ENCODE measurements around the gene SLC19A1. TPM values are rescaled to one million over a fixed set of nuclear protein-coding genes. Genes with fewer than 3 reads are reported as not detected.

The SLC19A1 gene
- polyA plus RNA-seq, 1 donor: 67.0 TPM

DNA sequence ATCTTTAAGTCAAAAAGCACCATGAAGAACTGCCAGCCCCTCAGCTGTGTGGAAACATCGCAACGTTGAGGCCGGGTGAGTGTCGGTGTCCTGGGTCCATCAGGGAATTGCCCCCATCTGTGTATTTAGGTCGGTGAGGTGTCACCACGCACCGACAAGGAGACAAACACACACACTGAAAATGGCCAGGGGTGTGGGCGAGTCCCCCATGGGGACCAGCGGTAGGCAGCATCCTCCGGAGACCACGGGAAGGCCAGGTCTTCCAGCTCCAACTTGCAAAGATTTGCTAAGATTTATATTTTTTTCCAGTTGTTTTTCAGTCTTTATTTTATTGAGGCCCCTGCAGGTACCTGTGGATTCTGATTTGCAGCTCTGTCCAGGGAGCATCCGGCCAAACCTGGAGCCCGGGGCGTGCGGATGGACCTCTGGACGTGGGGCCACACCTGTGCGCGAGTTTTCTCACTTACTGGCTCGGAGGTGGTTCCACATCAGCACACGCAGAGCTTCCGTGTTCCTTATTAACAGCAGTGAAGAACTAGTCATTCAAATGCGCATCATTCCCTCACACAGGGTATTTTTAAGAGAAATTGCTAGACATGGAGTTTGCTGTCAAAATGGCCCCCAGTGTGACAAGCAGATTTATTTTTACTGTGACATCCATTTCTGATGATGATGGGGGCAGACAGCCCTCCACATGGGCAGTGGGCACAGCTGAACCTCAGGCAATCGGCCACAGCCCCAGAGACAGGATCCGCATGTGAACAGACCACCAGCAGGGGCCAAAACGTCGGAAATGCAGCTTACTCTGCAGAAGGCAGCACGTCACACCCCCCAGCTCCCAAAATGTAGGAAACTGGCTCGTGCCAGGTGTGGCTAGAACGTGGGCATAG, 17.2 kb upstream of the SLC19A1 start:
- DNase-seq: no peak

DNA sequence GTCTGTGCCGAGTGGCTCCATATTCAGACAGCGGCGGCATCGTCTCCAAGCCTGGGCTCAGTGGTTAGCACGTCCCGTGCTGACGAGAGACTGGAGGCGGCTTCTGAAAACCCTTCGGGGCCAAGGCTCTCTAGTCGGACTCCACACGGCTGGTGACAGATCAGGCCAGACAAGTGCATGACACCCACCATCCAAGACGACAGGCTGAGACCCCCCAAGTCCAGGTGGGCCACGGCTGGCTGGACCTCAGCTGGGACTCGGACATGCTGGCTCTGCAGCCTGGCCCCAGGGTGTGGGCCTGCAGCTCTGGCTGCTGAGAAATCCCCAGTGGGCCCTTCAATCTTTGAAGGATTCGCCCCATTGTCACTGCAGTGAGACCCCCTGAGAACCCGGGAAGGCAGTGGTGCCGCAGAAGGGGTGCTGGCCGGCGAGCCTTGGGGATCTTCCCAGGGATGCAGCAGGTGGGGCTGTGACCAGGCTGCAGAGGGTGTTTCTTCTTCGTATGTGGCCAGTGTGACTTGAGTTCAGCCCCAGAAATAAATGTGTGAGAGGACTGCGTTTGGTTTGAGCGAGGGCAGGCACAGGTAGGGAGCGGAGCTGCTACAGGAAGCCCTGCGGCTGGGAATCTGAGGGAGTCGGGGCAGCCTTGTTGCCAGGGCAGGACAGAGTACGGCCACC, 15.9 kb upstream of the SLC19A1 start:
- no peak for DNase-seq

DNA sequence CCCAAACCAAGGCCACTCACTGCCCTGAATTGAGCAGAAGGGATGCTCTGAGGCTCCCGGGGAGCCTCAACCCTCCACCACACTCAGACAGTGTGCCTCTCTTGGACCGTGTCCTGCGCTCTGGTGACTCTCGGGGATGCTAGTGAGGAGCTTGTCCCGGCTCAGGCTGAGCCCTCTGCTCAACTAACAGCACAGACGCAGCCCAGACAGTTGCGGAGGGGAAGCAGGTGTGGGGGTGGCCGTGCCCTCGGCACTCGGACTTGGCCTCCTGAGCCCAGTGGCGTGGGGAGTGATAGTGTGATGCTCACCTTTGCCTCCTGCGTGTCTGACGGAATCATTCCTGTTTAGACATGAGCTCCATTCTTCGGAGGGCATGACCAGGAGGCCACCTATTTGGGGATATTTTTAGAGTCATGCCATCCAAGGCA, 15.4 kb upstream of the SLC19A1 start:
- no peak for DNase-seq

DNA sequence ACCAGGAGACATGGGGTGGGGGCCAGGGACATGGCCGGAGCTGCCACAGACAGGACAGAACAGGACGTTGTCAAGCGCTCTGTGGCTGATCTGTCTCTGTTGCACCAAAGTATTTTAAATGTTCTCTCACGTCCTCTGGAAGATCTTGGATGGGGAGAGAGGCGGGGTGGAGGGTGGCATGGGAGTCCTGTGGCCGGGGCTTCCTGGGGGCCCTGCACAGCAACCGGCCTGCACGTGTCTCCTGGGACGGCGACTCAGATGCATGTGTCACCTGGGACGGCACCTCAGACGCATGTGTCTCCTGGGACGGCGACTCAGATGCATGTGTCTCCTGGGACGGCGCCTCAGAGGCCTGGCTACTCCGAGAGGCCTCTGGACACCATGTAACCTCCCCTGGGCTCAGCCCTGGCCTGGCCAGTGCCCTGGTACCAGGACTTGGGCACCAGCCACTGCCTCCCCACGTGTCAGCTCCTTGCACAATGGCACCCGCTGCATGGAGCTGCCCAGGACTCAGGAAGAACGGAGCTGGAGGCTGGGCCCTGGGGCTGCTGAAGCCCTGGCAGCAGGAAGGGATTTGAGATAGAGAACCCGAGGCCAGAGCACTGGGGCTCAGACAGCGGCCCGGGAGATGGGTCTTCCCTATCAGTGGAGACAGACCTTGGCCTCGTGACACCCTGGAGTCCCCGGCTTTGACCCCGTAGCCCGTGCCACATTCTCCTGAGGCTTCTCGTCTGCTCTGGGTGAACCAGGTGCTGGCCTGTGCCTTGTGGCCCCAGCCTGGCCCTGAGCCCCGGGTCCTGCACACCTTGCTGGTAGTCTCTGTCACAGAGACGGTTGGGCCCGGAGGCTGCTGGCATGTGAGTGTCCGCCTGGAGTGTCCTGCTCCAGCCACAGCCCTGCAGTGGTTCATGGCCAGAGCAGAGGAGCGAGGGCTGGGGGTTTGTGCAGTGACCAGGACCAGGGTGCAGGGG, 14.7 kb upstream of the SLC19A1 start:
- no peak for DNase-seq

DNA sequence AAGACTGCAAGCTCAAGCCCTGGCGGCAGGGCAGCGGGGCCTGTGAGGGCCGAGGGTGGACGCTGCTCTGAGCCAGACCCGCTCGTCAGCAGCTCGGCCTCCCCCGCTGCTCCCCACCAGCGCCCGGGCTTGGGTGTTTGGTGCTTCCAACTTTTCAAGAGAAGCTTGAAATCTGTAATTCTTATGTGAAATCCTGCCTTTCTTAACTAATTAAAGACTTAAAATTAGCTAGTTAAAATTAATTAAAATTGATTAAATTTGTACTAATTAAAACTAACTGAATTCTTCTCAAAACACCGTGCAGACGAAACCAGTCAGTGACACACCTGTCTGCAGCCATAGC, 14.0 kb upstream of the SLC19A1 start:
- no peak for DNase-seq

DNA sequence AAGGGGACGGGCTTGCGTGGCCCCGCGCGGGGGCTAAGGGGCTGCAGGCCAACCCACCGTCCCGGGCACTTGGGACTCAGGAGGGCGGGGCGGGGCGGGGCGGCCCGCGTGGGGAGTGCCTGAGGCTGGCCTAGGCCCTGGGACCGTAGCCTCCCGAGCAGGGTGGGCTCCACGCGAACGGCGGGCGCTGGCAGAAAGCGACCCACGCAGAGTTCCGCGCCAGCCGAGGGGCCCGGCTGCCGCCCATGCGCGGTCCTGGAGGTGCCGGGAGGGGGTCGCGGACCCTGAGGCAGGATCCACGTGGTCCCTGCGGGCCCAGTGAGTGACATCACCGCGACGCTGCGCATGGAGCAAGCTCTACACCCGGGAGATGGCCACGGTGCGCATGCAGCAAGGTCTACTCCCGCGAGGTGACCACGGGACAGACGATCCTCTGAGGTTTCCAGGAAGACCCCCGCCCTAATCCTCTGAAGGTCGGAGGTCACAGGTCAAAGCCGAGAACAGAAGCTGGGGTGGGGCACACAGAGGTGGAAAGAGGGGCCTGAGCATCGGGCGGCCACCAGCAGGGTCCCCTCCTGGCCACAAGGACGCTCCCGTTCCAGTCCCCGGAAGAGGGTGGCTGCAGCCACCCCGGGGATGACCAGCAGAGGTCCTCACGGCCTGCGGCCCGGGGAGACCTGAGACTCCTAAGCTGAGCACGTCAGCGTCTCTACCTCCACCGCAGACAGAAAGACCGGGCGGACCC, 13.5 kb upstream of the SLC19A1 start:
- DNase-seq: no peak

DNA sequence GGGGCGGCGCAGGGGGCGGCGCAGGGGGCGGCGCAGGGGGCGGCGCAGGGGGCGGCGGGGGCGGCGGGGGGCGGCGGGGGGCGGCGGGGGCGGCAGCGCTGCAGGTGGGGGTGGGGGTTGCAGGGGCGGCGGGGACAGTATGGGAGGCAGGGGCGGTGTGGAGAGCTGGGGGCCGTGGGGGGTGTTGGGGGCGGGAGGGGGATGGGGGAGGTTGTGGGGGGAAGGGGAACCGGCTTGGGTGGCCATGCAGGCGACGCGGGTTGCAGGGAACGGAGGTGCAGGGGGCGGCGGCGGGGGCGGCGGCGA, 13.0 kb upstream of the SLC19A1 start:
- DNase-seq: no peak

DNA sequence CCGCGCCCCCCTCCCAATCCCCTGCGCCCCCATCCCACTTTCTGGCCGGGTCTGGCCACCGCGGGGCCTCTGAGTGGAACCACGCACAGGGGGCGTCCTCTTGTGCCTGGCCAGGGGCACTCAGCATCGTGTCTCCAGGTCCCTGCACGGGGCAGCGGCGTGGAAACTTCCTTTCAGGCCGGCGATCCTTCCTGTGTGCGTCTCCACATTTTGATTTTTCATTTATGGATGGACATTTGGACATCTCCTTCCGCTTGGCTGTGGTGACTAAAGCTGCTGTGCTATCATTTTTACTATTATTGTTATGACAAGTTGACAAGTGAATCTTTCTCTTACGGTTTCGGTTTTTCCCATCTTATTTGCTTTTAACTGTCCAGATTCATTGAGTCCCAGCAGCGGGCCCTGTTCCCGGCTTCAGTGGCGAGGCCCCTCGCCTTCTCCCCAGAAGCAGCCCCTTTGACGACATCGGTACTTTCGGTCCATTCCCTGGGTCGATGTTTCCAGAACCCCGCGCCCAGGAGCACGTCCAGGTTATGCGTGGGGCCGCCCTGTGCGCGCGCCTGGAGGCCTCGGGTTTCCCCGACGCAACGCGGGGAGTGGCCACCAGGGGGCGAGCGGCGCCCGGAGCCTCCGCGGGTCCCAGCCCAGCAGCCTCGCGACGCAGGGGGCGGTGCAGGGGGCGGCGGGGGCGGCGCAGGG, 12.4 kb upstream of the SLC19A1 start:
- peak; percentile 81 for DNase-seq

DNA sequence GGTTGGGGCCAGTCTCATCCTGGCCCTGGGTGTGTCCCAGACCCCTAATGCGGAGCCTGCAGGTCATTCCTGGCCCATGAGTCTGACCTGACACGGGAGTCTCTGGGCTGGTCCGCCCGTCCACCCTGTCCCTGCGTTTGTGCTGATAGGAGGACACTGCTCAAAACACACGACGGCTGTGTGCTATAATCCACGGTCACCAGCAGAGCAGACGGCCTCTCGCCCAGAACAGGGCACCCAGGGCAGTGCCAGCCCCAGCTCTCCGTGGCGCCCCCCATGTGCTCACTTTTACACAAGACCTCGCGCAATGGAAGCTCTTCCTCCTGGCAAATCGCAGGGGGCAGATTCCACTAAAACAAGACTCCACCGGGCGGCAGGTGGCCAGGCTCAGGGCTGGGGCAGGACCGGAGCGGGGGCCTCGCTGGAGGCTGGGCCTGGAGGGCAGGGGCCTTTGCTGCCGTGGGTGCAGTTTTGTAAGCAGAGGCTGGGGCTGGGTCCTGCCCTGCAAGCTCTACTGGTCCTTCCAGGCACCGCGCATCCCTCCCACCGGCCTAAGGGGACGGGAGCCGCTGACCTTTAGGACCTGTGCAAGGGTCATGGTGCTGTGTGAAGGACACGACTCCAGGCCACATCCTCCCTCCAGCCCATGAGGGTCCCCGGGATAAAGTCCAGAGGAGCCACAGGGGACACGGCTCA, 10.6 kb upstream of the SLC19A1 start:
- DNase-seq: no peak

DNA sequence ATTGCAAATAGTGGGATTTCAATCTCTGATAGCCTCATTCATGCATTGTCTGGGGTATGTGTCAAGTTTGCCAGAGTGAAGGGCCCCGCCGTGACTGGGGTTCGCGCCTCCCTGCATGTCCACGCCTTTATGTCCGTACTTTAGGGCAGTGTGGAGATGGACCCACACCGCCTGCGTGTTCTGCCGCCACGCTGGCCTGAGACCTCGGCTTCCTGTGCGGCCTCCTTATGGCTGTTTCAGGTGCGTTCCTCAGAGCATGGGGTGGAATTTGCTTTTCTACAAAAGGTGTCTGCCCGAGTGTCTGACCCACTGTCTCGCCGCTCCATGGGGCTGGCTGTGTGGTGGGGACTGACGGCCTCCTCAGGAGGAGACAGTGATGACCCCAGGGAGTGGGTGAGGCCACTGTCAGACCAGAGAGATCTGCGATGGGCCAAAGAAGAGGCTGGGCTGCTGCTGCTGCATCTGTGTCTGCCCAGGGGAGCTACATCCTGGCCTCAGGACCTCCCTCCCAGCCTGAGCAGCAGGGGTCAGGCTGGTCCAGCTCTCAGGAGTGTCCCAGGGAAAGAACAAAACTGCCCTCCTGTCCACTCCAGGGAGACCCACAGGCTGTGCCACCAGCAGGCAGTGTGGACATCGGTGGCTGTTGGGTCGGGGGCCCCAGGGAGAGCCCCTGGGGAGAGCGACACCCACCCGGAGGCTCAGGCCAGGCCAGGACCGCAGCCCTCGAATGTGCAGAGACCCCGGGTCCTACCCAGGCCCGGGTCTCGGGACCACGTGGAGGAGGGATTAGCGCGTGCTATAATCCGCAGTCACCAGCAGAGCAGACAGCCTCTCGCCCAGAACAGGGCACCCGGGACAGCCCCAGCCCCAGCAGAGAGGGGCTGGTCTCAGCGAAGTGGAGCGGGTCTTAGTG, 9.8 kb upstream of the SLC19A1 start:
- DNase-seq: no peak

DNA sequence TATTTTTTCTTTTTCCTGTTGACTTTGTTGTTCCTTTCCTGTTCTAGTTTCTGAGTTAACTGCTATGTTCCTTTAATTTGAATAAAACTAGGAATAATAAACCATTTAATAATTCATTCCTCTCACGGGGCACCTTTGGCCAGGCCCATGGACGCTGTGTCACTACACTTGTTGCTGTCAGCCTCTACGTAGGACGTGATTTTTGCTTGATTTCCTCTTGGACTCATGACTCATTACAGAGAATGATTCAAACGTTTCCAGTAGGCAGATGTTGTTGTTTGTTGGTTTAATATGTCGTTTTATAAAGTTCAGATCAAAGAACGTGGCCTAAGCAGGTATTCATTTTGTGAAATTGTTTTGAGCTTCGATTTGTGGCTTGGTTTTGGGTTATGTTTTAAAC, 9.1 kb upstream of the SLC19A1 start:
- no peak for DNase-seq

DNA sequence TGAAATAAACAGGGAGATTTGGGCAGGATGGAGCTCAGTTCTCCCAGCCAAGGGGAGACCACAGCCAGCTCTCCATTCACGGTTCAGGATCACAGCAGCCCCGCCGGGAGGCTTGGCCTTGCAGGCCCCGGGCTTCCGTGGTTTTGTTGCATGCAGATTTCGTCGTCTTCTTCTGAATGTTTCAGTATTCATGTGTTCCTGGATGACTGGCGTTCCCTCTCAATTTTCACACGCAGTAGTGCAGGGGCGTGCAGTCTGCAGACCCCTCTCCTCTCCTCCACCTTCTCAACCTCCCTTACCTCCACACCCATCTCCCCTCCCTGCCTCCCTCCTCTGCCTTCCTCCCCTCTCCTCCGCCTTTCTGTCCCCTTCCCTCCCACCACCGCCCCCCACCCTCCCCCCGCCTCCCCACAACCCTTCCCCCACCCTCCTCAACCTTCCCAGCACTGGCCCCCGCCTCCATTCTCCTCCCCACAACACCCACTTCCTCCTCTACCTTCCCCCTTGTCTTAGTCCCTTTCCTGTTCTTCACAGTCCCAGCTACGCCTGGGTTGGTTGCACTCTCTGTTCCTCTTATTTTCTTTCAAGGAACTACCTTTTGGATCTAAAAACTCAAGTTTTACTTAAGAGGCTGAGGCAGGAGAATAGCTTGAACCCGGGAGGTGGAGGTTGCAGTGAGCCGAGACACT, 8.4 kb upstream of the SLC19A1 start:
- no peak for DNase-seq

DNA sequence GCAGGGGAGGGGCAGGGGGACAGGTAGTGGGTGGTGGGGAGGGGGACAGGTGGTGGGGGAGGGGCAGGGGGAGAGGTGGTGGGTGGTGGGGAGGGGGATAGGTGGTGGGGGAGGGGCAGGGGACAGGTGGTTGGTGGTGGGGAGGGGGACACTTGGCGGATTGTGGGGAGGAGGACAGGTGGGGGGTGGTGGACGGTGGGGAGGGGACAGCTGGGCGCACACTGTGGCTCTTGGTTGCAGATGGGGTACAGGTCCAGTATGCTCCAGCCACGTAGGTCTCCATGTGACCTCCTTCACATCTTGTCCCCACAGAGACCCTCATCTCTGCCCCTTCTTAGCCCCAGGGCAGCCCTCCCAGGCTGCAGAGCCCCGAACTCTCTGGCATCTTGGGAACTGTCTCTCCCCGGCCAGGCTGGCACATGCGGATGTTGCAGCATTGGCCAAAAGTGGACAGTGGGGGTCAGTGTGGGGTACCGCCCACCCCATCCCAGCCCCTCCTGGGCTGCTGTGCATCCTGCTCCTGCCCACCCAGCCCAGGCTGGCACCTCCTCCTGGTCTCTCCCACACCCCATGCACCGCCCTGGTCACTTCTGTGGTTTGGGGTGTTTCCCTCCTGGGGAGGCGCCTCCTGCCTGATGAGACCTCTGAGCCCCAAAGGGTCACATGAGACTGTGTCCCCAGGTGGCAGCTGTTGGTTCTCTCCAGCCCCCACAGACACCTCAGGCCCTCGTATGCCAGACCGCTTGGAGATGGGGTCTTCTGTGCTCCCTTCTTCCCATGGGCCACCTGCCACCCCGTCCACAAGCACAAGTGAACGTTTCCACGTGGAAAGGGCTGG, 7.6 kb upstream of the SLC19A1 start:
- DNase-seq: no peak

DNA sequence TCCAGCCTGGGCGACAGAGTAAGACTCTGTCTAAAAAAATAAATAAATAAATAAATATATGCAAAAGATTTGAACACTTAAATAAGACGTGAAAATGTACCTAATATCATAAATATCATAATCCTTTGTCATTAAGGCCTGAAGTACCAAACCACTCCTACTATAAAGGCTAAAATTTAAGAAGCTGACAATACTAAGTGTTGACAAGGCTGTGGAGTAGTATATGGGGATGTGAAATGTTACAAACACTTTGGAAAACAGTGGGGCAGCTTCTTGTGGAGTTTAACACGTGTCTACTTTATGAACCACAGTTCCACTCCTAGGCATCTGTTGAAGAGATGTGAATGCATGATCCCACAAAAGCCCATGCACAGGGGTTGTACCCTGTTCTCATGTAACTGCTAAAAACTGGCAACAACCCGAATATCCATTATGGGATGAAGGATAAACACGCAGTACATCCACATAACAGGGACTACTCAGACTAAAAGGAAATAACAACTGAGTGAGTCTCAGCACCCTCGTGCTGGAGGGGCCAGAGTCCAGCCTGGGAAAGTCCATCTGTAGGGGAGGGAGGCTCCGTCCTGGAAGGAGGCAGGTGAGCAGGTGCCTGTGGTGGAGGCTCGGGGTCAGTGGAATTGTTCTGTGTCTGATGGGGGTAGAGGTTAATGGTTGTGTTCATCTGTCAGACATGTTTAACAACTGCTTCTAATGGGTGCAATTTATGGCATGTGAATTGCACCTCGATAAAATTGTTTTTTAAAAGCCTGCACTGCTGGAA, 6.7 kb upstream of the SLC19A1 start:
- no peak for DNase-seq

DNA sequence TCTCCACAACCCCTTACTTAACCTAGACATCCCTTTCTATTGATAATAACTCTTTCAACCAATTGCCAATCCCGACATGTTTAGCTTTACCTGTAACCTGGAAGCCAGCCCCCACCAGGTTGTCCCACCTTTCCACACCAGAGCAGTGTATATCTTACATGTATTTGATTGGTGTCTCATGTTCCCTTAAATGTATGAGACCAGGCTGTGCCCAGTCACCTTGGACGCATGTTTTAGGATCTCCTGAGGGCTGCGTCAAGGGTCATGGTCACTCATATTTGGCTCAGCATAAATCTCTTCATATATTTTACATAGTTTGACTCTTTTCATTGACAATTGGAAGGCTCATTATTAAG, 5.3 kb upstream of the SLC19A1 start:
- no peak for DNase-seq

DNA sequence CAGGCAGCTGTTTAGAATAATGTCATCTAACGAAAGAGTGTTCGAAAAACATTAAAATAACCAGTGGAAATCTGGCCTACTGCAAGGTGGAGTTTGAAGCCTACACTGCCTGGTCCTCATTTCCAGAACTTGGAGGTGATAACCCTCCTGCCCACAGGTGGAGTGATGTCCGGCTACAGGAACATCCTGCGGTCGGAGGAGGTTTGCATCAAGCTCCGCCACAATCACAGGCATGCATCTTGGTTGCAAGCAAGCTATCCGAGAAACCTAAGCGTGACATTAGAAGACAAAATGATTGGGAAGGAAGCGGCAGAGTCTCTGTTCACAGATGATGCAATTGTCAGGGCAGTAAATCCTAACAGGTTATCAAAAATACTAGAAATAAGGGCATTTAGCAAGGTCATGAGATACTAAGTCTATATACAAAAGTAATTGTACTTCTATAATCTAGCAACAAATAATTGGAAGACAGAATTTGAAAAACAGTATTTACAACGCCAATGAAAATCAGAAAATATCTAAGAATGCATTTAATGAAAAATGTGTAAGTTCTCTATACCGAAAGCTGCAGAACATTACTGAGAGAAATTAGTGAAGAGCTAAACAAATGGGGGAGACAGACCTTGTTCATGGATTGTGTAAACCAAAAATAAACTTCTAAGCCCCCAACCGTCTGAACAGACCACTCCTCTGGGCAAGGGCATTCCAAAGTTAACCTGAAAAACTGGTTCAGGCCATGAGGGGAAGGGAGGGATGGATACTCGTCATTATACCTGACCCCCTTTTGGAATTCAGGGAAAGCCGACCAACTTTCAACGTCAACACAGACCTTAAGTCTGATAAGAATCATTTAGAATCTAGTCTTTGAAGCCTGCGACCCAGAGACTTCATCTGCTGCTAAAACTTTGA, 4.7 kb upstream of the SLC19A1 start:
- no peak for DNase-seq

Measured in left kidney (tissue), 2 donors.